Raji (cell line): ENCODE measurements around the gene SGF29.
"Not testable (repeated sequence)": the region's sequence is repeated elsewhere in the genome, so short reads cannot be mapped to it uniquely, and the experiment has no call there.

Experiments
- POLR2A ChIP-seq: IDR thresholded peaks from 2 replicates; pipeline ENCODE4 v1.6.1; 2011; ENCODE audit warnings: low read depth, low read length, control low read depth; ENCODE audit not compliant: insufficient read depth

The SGF29 gene

GRCh38 chr16:28603381-28604185 lies 49.9 kb downstream of the SGF29 start:
- no peak for TF ChIP-seq POLR2A

GRCh38 chr16:28604186-28604565 lies 50.5 kb downstream of the SGF29 start:
- no peak for TF ChIP-seq POLR2A

DNA sequence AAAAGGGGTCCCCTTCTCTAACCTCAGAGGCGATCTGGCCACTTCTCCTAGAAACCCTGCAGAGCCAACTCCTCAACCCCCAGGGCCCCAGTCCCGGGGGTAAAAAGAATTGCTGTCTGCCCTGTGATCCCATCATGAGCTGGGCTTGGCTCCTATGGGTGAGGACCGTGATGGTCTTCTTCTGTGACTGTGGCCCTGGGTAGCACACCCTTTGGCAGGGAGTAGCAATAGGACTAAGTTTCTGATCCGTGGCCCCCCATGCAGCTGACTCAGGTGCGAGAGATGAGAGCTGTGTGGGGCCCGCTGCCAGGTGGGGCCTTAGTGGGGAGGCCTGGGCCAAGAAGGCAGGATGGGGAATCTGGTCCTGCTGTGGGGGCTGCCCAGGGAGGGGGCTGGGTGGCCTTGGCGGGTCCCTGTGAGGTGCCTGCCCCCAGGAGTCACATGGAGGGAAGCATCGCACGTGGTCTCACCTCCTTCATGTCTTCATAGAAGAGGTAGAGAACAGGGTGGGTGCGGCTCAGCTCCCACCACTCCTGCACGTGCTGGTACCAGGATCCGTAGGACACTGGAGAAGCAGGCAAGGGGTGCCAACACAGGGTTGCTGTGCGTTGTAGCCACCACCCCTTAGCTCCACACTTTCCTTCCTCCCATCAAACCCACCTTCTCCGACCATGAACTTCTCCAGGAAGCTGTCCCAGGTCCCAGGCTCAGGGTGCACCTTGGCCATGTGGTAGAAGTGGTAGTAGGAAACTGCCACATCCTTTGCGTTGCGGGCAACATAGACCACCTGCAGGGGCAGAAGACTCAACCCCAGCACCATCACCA lies 52.8 kb downstream of the SGF29 start:
- TF ChIP-seq POLR2A, result no peak

DNA sequence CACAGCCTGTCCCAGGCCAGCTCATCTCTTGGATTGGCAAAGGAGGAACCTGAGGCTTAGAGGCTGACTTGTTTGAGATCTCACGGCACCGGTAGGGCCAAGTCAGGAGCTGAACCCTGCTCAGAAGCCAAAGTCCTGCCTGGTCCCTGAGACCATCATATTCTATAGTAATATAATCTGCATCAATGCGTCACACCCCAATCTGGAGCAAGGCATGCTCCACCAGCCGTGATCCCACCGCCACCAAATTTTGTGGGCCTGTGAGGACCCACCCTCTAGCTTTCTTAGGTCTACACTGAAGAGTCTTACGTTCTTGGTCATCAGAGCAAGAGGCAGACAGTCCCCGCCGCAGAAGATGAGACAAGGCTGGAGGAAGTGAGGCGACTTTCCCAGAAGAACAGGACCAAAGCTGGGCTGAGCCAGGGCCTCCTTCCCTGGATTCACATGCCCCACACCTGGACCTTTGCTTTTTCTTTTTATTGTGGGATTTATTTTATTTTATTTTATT lies 53.5 kb downstream of the SGF29 start:
- TF ChIP-seq POLR2A, result no peak

DNA sequence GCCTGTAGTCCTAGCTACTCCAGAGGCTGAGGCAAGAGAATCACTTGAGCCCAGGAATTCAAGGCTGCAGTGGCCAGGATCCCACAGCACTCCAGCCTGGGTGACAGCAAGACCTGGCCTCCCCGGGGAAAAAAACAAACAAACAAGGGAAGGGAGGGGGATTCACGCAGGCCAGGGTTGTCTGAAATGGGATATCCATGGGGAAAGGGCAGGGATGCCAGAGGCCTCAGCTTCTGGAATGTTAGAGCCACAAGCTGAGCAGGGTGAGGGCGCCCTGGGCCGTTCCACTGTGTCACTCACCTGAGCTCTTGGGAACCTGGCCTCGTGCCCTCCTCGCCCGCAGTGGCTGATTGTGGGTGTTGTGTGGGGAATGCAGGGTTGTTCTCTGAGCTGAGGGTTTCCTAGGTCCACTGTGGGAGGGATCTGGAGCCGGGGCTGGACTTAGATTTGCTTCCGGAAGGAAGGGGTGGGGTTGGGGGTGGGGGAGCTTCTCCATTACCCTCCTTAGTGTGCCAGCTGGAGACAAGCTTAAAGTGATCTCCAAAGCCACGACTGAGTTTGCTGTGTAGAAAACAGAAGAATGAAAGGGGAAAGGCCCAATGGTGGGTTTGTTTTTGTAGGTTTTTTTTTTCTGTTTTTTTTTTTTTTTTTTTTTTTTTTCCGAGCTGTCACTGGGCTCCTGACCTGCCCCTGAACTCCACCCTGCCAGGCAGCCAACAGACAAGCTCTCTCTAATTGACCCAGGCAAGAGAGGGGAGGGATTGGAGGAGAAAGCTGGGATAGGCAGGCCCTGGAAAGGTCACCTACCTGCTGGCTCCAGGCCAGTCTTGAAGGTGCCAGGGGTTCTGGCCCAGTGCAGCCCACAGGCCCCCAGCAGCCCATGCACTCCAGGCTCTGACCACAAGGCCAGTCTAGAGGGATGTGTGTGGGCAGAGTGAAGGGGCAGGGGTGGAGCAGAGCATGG lies 56.2 kb downstream of the SGF29 start, which contains the start of gene SULT1A1:
SULT1A1 (minus strand) TSS at position 414 of the 964 bp plus-strand sequence. CDS start 1,189 bp downstream, outside the sequence.
- no peak for TF ChIP-seq POLR2A

- no peak for TF ChIP-seq POLR2A
These were observed 57.0 kb downstream of the SGF29 start for GRCh38 chr16:28610595-28611191.

GRCh38 chr16:28616636-28617035 lies 62.9 kb downstream of the SGF29 start:
- no peak for TF ChIP-seq POLR2A

DNA sequence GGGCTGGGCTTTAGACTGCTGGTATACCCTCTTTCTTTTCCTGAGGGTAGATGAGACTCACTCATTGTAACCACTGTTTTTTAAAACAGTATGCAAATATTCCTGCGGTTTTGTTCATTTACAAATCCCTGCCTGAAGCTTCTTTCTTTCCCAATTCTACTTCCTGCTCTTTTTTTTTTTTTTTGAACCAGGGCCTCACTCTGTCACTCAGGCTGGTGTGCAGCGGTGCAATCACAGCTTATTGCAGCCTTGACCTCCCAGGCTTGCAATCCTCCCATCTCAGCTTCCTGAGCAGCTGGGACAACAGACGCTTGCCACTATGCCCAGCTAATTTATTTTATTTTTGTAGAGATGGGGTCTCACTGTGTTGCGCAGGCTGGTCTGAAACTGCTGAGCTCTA lies 64.2 kb downstream of the SGF29 start:
- TF ChIP-seq POLR2A, result no peak

GRCh38 chr16:28621481-28622155 lies 67.9 kb downstream of the SGF29 start:
- no peak for TF ChIP-seq POLR2A

- peak; percentile 96 for TF ChIP-seq POLR2A
These were observed 69.5 kb downstream of the SGF29 start for GRCh38 chr16:28623172-28623711.

GRCh38 chr16:28637765-28638164 lies 84.0 kb downstream of the SGF29 start, which contains the start of gene NPIPB8:
TSS of gene NPIPB8 (plus strand) at chr16:28638065. CDS start at chr16:28638361, 296 bp downstream.
- not testable (repeated sequence) for TF ChIP-seq POLR2A
